OCI-LY3 (cell line): ENCODE results near the gene OTUD3.
"Not testable (repeated sequence)": the region's sequence is repeated elsewhere in the genome, so short reads cannot be mapped to it uniquely, and the experiment has no call there.

ENCODE experiments used
- H2AFZ ChIP-seq: fragments of 200-600, 300-600 bp; shearing (Covaris generic); 2 replicates; pipeline ENCODE4 v1.6.0; 2014; ENCODE audit warnings: antibody characterized with exemption, low read depth, low read length
- H3K27ac ChIP-seq: fragments of 200-600, 300-600 bp; sonication (generic); 2 replicates; pipeline ENCODE4 v1.5.1; 2014; ENCODE audit warnings: mild to moderate bottlenecking, low read length, moderate library complexity, mixed read lengths
- H3K27me3 ChIP-seq: fragments of 200-600, 300-600 bp; sonication (generic); 2 replicates; pipeline ENCODE4 v1.6.1; 2014; ENCODE audit warnings: low read depth, low read length, mixed read lengths
- H3K36me3 ChIP-seq: fragments of 200-600, 300-600 bp; sonication (generic); replicated peaks from 2 replicates; pipeline ENCODE3; 2014; ENCODE audit warnings: low read depth, low read length, mixed read lengths
- H3K4me1 ChIP-seq: fragments of 300-600, 200-600 bp; sonication (generic); 2 replicates; pipeline ENCODE4 v1.6.1; 2014; ENCODE audit warnings: low read length, mixed read lengths
- H3K4me2 ChIP-seq: fragments of 200-600, 300-600 bp; sonication (generic); 2 replicates; pipeline ENCODE4 v1.6.1; 2014; ENCODE audit warnings: low read length, mixed read lengths
- H3K4me3 ChIP-seq: fragments of 300-600, 200-600 bp; sonication (generic); 2 replicates; pipeline ENCODE4 v1.5.1; 2014; ENCODE audit warnings: antibody characterized with exemption, mild to moderate bottlenecking, low read length, moderate library complexity
- H3K79me2 ChIP-seq: fragments of 300-600, 200-600 bp; shearing (Covaris generic); 2 replicates; pipeline ENCODE4 v1.6.1; 2014; ENCODE audit warnings: mild to moderate bottlenecking, low read length, mixed read lengths
- H3K9ac ChIP-seq: fragments of 300-600, 200-600 bp; shearing (Covaris generic); 2 replicates; pipeline ENCODE4 v1.6.0; 2014; ENCODE audit warnings: mild to moderate bottlenecking, low read length, moderate library complexity
- H3K9me3 ChIP-seq: fragments of 200-600, 300-600 bp; shearing (Covaris generic); 2 replicates; pipeline ENCODE4 v1.6.1; 2014; ENCODE audit warnings: low read length, mixed read lengths; ENCODE audit not compliant: insufficient read depth
- H4K20me1 ChIP-seq: fragments of 200-600, 300-600 bp; sonication (generic); 2 replicates; pipeline ENCODE4 v1.6.1; 2016; ENCODE audit warnings: low read length, mixed read lengths; ENCODE audit not compliant: insufficient read depth
- CTCF ChIP-seq: fragments of 200-600, 300-600 bp; sonication (generic); IDR thresholded peaks from 2 replicates; pipeline ENCODE4 v1.5.1; 2014; ENCODE audit warnings: antibody characterized with exemption, low read length, low read depth
- EZH2phosphoT487 ChIP-seq: fragments of 200-600 bp; shearing (Covaris generic); IDR thresholded peaks from 2 replicates; pipeline ENCODE4 v1.6.1; 2018; ENCODE audit warnings: antibody characterized with exemption, mixed run types, low read depth

OTUD3 gene

GRCh38 chr1:19878637-19878985, 3.6 kb upstream of the OTUD3 start:
- Histone ChIP-seq H3K79me2 (peaks cover 14% of the 10 kb centered on the region), H3K36me3 (no peaks in the 10 kb centered on the region), H3K27me3 (no peaks in the 10 kb centered on the region), H3K4me1 (peaks cover 11% of the 10 kb centered on the region), H3K9me3 (no peaks in the 10 kb centered on the region), H3K4me3 (no peak overlapping the region), H2AFZ (no peak overlapping the region), H4K20me1 (peaks cover 5% of the 10 kb centered on the region; the same call in 1 of the 2 replicates), H3K27ac (no peak overlapping the region), H3K4me2 (no peak overlapping the region), H3K9ac (no peak overlapping the region)
- no peak for TF ChIP-seq EZH2phosphoT487
- no peak for TF ChIP-seq CTCF

GRCh38 chr1:19879227-19879626, 3.0 kb upstream of the OTUD3 start:
- H3K9ac ChIP-seq, result no peak overlapping the region
- H3K27ac ChIP-seq, result no peak overlapping the region
- H3K79me2 ChIP-seq, result peaks cover 20% of the 10 kb centered on the region
- H3K4me3 ChIP-seq, result no peak overlapping the region
- no peaks in the 10 kb centered on the region for H3K27me3 ChIP-seq
- H4K20me1 ChIP-seq, result peaks cover 10% of the 10 kb centered on the region; the same call in 1 of the 2 replicates
- no peaks in the 10 kb centered on the region for H3K36me3 ChIP-seq
- TF ChIP-seq EZH2phosphoT487 (no peak), CTCF (no peak)
- peaks cover 14% of the 10 kb centered on the region for H3K4me1 ChIP-seq
- H2AFZ ChIP-seq, result no peak overlapping the region
- H3K4me2 ChIP-seq, result no peak overlapping the region
- H3K9me3 ChIP-seq, result no peaks in the 10 kb centered on the region

- Histone ChIP-seq H3K79me2 (peaks cover 24% of the 10 kb centered on the region), H3K9me3 (no peaks in the 10 kb centered on the region), H3K4me1 (peaks cover 14% of the 10 kb centered on the region), H3K4me3 (no peak overlapping the region), H3K27me3 (no peaks in the 10 kb centered on the region), H3K27ac (no peak overlapping the region), H4K20me1 (peaks cover 10% of the 10 kb centered on the region; the same call in 1 of the 2 replicates), H3K4me2 (no peak overlapping the region), H3K9ac (no peak overlapping the region), H2AFZ (no peak overlapping the region), H3K36me3 (no peaks in the 10 kb centered on the region)
- TF ChIP-seq CTCF, result no peak
- TF ChIP-seq EZH2phosphoT487, result no peak
These were observed 2.5 kb upstream of the OTUD3 start for GRCh38 chr1:19879661-19880060.

GRCh38 chr1:19880841-19881240, 1.4 kb upstream of the OTUD3 start:
- H3K36me3 ChIP-seq, H3K9ac ChIP-seq, H3K4me3 ChIP-seq, H2AFZ ChIP-seq, H3K9me3 ChIP-seq, H3K27me3 ChIP-seq, H3K4me2 ChIP-seq, H3K27ac ChIP-seq: not testable (repeated sequence)
- Histone ChIP-seq H4K20me1 (peaks cover 15% of the 10 kb centered on the region; the same call in 1 of the 2 replicates), H3K79me2 (peaks cover 36% of the 10 kb centered on the region), H3K4me1 (peaks cover 14% of the 10 kb centered on the region)

- peaks cover 14% of the 10 kb centered on the region for H3K4me1 ChIP-seq
- H3K4me3 ChIP-seq, result no peak overlapping the region
- H4K20me1 ChIP-seq, result peaks cover 25% of the 10 kb centered on the region
- no peak overlapping the region for H3K4me2 ChIP-seq
- no peak overlapping the region for H2AFZ ChIP-seq
- no peaks in the 10 kb centered on the region for H3K9me3 ChIP-seq
- H3K27ac ChIP-seq, result no peak overlapping the region
- TF ChIP-seq CTCF (no peak), EZH2phosphoT487 (no peak)
- H3K27me3 ChIP-seq, result no peaks in the 10 kb centered on the region
- H3K79me2 ChIP-seq, result peaks cover 66% of the 10 kb centered on the region
- no peaks in the 10 kb centered on the region for H3K36me3 ChIP-seq
- no peak overlapping the region for H3K9ac ChIP-seq
These were observed 2.1 kb downstream of the OTUD3 start for GRCh38 chr1:19884312-19884711.
